Measurements from ENCODE around the gene TIAL1.
A peak's percentile ranks its signal among the peaks of the same experiment; 100 is the strongest.

DNA sequence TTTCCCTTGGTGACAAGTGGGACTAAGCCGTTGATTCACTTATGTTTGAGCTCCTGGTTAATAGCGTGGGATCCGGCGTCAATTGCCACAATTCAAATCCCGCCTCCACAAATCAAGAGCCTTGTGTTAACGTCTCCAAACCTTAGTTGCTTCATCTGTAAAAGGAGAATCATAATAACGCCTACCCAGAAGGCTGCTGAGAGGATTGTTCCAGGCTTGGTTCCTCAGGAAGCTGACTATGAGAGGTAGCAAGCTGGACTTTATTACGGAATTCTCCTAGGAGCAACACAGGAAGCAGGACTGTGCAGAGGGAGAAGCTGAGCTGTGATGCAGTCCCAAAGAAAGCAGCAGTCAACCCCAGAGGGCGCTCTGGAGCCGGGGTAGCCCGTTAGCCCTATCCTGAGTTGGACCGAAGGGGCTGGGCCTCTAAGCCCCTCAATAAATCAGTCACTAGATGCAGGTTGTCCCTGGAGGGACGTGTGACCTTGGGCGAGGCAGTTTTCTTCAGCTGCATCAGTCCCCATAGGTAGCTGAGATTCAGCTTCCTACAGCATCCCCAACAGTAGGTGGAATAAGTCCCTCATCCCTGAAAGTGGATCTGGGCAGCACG lies 47.5 kb upstream of the TIAL1 start:
- no peak for TF ChIP-seq EZH2 (IDR thresholded peaks at IDR 0.05; ENCODE audit: borderline replicate concordance, low read depth, low read length, severe bottlenecking)
- TF ChIP-seq, protein P1, sequence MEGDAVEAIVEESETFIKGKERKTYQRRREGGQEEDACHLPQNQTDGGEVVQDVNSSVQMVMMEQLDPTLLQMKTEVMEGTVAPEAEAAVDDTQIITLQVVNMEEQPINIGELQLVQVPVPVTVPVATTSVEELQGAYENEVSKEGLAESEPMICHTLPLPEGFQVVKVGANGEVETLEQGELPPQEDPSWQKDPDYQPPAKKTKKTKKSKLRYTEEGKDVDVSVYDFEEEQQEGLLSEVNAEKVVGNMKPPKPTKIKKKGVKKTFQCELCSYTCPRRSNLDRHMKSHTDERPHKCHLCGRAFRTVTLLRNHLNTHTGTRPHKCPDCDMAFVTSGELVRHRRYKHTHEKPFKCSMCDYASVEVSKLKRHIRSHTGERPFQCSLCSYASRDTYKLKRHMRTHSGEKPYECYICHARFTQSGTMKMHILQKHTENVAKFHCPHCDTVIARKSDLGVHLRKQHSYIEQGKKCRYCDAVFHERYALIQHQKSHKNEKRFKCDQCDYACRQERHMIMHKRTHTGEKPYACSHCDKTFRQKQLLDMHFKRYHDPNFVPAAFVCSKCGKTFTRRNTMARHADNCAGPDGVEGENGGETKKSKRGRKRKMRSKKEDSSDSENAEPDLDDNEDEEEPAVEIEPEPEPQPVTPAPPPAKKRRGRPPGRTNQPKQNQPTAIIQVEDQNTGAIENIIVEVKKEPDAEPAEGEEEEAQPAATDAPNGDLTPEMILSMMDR (IDR thresholded peaks at IDR 0.05; ENCODE audit: extremely low read depth in 1 of 2, insufficient read depth in 1 of 2, low read depth in 1 of 2, low read length in 2 of 2) = peak; percentile 9 to 26
- no peak for TF ChIP-seq POLR2A (IDR thresholded peaks at IDR 0.05; ENCODE audit: low read depth, low read length)
- TF ChIP-seq POLR2AphosphoS5 (IDR thresholded peaks at IDR 0.05; ENCODE audit: insufficient read depth, low read depth, low read length) = no peak
- no peak for TF ChIP-seq GATA2 (IDR thresholded peaks at IDR 0.05; ENCODE audit: insufficient read depth, insufficient read length, low read depth, low read length)
- no peak for TF ChIP-seq FOS (IDR thresholded peaks at IDR 0.05; ENCODE audit: borderline replicate concordance, insufficient read depth, low read length)

Data from endothelial cell of umbilical vein (primary cell).